ENCODE data around the gene ZNF429.
"Not testable (repeated sequence)": the region's sequence is repeated elsewhere in the genome, so short reads cannot be mapped to it uniquely, and the experiment has no call there.

Gene ZNF429

GRCh38 chr19:21590867-21591266 is 85.5 kb downstream of the ZNF429 start:
- DNase-seq (ENCODE audit: low read depth in 2 of 2) = no peak

DNA sequence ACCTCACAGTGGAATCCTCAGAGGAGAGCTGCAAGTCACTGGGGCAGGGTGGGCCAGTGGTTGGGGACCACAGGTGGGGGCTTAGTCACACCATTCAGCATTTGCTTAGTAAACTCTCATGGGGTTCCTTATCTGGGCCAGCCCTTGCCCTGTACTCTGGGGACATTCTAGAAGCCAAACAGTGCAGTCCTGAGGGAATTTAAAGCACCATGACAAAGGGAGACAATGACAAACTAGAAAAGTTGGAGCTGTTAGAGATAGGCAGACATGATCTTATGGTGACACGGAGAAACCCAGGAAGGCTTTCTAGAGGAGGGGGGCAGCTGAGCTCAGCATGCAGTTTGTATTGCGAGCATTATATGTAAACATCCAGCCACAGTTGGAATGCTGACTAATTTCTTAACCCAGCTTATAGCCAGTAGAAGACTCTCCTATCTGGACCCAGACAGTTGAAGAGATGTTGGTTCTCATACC is 87.6 kb downstream of the ZNF429 start:
- DNase-seq (ENCODE audit: low read depth in 2 of 2) = no peak

DNA sequence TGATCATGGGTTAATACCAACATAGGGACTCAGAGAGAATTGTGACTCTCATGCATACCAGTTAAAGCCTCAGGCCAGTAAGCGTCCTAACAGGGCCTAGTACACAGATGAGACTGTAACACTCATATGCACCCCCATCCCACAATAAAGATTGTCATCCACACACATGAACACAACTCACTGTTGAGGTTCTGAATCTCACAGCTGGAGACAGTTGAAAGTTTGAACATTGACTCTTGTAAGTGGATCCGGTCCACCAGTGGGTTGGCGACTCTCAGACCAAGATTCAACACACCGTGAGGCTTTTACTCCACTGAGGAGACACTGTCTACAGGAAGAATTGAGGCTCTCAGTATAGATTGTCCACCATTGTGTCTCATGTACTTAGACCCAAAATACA is 88.1 kb downstream of the ZNF429 start:
- no peak for DNase-seq (ENCODE audit: low read depth in 2 of 2)

DNA sequence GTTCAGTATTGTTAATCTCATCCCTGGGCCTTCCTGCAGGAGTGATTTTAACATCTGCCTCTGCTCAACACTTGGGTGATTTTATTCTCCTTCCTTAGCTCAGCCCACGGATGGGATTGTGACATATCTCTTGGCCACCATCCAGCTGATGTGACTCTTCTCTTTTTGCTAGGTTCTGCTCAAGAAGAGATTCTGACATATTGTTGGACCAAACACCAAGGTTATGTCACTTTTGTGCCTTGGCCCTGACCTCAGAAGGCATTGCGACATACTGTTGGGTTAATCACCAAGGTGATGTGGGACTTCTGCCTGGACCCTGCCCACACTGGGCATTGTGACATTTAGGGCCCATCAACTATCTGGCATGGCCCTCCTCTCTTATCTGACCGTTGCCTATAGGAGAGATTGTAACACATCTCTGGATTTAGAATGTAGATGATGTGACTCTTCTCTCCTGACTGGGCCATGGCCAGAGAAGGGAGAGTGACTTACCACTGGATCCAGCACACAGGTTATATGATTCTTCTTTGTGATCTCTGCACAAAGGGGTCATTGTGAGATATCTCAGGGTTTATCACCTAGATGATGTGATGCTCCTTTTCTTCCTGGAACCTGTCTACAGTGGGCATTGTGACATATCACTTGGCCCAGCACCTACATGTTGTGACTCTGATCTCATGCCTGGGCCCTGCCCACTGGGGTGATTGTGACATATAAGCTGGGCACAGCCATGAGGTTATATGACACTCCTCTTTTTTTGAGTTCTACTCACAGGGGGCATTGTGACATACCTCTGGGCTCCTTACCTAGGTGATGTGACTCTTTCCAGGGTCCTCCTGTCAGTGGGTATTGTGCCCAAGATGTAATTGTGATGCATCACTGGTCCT is 88.8 kb downstream of the ZNF429 start:
- no peak for DNase-seq (ENCODE audit: low read depth in 2 of 2)

DNA sequence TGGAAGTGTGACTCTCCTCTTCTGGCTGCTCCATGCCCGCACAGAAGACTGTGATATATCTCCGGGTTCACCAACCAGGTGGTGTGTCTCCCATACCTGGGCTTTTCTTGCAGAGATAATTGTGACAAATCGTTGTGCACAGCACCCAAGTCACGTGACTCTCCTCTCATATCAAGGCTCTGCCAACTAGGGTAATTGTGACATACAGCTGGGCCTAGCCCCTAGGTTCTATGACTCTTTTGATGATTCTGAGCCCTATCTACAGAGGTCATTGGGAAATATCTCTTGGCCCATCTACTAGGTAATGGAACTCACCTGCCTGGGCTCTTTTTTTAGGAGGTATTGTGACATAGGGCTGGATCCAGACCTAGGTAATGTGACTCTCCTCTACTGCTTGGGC is 89.8 kb downstream of the ZNF429 start:
- DNase-seq (ENCODE audit: low read depth in 2 of 2) = no peak

DNA sequence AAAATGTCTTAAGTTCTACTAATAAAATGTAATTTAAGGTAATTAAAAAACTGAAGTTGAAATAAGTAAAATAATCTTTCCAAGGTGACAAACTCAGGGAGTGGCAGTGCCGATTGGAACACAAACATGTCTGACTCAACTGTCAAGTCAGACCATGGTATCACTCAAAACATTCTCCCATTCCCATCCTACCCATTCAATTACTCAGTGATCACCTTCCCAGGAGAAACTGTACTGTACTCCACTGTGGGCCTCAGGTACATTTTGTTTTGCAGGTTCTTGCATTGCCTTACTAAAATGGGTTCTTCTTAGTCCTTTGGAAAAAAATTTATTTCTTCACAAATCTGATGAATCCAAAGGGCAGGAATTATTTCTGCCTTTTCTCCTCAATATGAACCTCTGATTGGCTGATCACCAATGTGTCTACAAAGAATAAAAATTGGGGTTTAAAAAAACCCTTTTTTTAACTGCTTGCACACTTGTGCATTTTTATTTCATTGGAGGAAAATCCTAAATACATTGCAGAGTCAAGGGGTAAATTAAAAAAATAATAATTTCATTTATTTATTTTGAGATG is 96.8 kb downstream of the ZNF429 start:
- no peak for DNase-seq (ENCODE audit: low read depth in 2 of 2)

DNA sequence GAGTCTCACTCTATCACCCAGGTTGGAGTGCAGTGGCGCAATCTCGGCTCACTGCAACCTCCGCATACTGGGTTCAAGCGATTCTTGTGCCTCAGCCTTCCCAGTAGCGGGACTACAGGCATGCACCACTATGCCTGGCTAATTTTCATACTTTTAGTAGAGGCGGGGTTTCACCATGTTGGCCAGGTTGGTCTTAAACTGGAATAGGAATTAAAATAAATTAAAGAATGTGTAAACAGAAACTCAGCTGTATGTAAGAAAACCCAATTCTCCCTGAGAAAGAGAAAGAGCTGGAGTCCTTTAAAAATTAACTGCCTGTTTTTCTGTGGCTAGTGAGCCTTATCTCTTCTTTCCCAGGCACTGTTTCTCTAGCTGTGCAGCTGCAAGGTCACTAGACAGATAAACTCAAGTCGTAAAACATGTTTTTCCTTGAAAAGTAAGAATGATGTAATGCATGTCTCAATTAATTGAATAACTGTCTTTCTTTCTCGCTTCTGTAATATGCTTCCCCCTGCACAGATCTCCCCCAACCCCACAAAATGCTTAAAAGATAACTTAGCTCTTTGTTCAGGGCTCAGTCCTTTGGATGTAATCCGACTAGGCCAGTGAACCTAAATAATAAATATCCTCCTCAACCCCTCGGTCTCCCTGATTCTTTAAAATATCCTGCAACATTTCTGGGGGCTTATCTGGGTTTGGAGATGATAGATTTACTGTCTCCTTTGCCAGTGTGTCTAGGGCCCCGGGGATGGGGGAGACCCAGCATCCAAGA is 97.4 kb downstream of the ZNF429 start:
- DNase-seq (ENCODE audit: low read depth in 2 of 2) = not testable (repeated sequence)

DNA sequence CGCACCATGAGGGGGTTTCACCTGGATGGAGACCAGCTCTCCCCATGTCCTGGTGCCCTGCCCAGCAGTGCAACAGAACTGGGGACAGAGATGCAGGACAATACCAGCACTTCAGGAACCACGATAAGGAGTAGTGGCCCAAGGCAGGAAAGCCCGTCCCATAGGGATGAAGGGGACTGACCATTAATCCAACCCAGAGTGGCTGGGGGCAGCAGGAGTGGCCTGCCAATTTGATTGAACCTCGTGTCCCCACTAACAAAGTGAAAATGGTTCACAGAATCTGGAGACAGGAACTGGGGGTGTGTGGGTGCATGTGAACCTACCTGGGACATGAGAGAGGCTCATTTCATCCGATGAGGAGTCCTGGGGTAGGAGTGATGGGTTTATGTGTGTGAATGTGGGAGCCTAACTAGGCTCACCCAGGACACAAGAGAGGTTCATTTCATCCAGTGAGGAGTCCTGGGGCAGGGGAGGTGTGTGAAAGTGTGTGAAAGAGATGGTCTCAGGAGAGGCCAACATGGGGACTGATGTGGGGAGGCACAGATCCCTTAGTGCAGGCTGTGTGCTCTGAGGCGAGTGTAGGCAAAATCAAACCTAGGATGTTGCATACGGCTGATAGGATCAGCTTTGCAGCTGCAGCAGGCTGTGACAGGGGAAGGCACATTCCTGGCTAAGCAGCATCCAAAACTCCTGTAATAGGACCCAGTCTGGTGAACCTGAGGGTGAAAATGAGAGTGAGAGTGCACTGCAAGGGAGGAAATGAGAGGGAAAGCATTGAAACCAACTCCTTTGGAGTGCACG is 98.2 kb downstream of the ZNF429 start:
- DNase-seq (ENCODE audit: low read depth in 2 of 2) = no peak

DNA sequence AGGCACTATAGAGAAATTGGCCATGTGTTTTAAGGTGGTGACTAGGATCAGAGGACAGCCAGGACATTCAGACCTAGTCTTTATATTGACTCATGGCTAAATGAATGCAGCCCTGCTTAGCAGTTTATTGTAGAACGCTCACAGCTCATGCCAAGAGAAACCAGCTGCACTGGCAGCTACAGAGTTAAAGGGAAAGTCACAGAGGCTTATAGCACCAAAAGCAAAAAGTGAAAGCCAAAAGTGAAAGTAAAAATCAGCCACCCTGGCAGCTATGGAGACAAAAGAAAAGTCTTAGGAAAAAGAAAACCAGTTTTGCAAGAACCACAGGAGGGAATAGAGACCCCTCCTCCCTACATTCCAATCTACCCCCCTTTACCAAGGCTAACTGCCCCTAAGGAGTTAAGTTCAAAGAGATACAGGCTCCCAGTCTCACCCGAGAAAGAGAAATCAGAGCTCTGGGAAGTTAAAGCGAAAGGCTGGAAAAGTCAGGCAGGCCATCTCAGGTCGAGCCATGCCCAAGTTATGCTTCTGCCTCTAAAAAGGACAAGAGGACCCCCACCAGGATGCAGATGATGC is 99.0 kb downstream of the ZNF429 start:
- DNase-seq (ENCODE audit: low read depth in 2 of 2) = no peak
